ENCODE measurements around the gene TEX14.

DNA sequence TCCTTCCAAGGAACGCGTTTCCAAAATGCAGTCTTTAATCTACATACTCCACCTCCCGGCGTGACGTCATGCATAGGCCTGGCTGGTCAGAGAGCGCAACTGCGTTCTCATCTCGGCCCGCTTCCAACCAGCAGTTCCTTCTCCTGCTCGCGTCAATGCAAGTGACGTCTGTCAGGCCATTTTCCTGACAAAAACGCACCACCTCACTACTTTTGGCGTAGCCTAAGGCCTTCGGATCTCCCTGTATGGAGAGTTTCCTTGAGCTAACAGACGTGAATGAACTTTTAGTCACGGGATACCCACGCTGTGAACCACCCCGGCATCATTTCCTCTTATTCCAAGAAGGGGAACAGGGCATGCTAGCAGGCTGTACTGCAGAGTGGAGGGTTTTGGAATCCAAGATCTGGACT, 25.0 kb downstream of the TEX14 start:
- TF ChIP-seq CTCF (IDR thresholded peaks at IDR 0.05) = no peak
- peak in 1 of 2 donors; percentile 29 for TF ChIP-seq POLR2AphosphoS5 (IDR thresholded peaks at IDR 0.05; ENCODE audit: insufficient read depth in 1 of 2, low read depth in 1 of 2)
- no peak for TF ChIP-seq POLR2A (IDR thresholded peaks at IDR 0.05)
